ENCODE data around the gene MAML2. TPM values are rescaled to one million over a fixed set of nuclear protein-coding genes. Genes with fewer than 3 reads are reported as not detected.

MAML2 gene
- total RNA-seq, 1 experiment from 2014 or later: 2.7 TPM

DNA sequence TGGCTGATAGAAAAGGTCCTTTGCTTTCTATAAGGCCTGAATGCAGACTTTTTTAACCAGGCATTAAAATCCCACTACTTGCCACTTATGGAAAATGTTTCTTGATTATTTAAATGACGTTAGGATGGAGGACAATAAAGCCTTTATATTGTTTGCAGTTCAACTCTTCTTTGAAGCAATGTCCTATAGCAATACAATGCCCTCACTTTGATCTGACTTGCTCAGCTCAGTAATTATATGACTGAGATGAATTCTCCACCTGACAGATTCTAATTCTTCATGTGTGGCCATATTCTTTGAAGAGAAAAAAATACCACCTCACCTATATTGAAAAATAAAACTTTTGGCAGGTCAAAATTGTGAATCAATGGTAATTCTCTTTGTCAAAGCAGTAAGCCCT, 237.1 kb downstream of the MAML2 start:
- no peak overlapping the region for H3K27ac Mint-ChIP-seq

More for the DNA sequence above, 237.1 kb downstream of the MAML2 start:
- Histone ChIP-seq H3K27ac (ENCODE audit: insufficient read length, low read depth, low read length) (no peak overlapping the region), H4K8ac (replicated peaks; ENCODE audit: insufficient read length, low read depth, low read length) (no peak overlapping the region), H2BK12ac (ENCODE audit: insufficient read length, low read depth, low read length) (no peak overlapping the region), H3K79me2 (ENCODE audit: insufficient read depth, low read length) (no peaks in the 10 kb centered on the region), H4K20me1 (ENCODE audit: control insufficient read depth, insufficient read depth, insufficient read length) (no peaks in the 10 kb centered on the region), H3K18ac (ENCODE audit: insufficient read length, low read depth, low read length) (no peak overlapping the region), H2BK20ac (ENCODE audit: low read depth, low read length, poor library complexity, severe bottlenecking) (no peak overlapping the region), H3K9me3 (ENCODE audit: control insufficient read depth, low read depth, low read length) (no peaks in the 10 kb centered on the region), H3K14ac (ENCODE audit: insufficient read depth, low read length) (no peak overlapping the region), H3K56ac (ENCODE audit: insufficient read length, low read depth, low read length) (no peak overlapping the region), H2AK5ac (ENCODE audit: insufficient read length, low read length) (no peak overlapping the region), H3K4ac (ENCODE audit: low read depth, low read length) (no peak overlapping the region), H3K27me3 (ENCODE audit: insufficient read depth, low read length) (no peaks in the 10 kb centered on the region), H4K5ac (ENCODE audit: insufficient read length, low read depth, low read length) (no peak overlapping the region), H2AFZ (ENCODE audit: low read length) (no peak overlapping the region), H3K4me2 (ENCODE audit: insufficient read depth, insufficient read length, low read length) (no peak overlapping the region), H3T11ph (ENCODE audit: low read length) (no peak overlapping the region), H3K4me1 (ENCODE audit: insufficient read depth, low read length) (peaks cover 6% of the 10 kb centered on the region; the same call in 1 of the 2 replicates), H2BK120ac (ENCODE audit: low read depth, low read length, poor library complexity, severe bottlenecking) (no peak overlapping the region), H4K91ac (ENCODE audit: insufficient read length, low read depth, low read length) (no peak overlapping the region), H3K23me2 (ENCODE audit: insufficient read length, low read depth, low read length, poor library complexity, severe bottlenecking) (no peaks in the 10 kb centered on the region), H2BK15ac (ENCODE audit: low read depth, low read length) (no peak overlapping the region), H3K9ac (ENCODE audit: extremely low read depth, insufficient read length, low read length) (no peak overlapping the region), H3K79me1 (ENCODE audit: insufficient read depth, low read depth, low read length, poor library complexity, severe bottlenecking) (no peaks in the 10 kb centered on the region), H2BK5ac (ENCODE audit: insufficient read length, low read length) (no peak overlapping the region), H3K23ac (ENCODE audit: insufficient read length, low read depth, low read length) (no peak overlapping the region)
- Mint-ChIP-seq H3K36me3 (ENCODE audit: insufficient read depth in 1 of 3, low read depth in 3 of 3) (no peaks in the 10 kb centered on the region), H3K4me1 (peaks cover 6 to 14% of the 10 kb centered on the region in 2 experiments; a peak in 3 of 4 replicates), H3K9me3 (no peaks in the 10 kb centered on the region), H3K4me3 (no peak overlapping the region), H3K27me3 (ENCODE audit: low read depth) (no peaks in the 10 kb centered on the region)
- TF ChIP-seq, protein P1, sequence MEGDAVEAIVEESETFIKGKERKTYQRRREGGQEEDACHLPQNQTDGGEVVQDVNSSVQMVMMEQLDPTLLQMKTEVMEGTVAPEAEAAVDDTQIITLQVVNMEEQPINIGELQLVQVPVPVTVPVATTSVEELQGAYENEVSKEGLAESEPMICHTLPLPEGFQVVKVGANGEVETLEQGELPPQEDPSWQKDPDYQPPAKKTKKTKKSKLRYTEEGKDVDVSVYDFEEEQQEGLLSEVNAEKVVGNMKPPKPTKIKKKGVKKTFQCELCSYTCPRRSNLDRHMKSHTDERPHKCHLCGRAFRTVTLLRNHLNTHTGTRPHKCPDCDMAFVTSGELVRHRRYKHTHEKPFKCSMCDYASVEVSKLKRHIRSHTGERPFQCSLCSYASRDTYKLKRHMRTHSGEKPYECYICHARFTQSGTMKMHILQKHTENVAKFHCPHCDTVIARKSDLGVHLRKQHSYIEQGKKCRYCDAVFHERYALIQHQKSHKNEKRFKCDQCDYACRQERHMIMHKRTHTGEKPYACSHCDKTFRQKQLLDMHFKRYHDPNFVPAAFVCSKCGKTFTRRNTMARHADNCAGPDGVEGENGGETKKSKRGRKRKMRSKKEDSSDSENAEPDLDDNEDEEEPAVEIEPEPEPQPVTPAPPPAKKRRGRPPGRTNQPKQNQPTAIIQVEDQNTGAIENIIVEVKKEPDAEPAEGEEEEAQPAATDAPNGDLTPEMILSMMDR (conservative IDR thresholded peaks at IDR 0.05): no peak
- no peak for DNase-seq
- WGBS (ENCODE audit: extremely low coverage, insufficient read length, low lambda C conversion rate): no CpG with 5 or more reads among the region's 1 CpG
